Activated naive CD4-positive, alpha-beta T cell treated with anti-CD3 and anti-CD28 coated beads, Interleukin-2, amount 50 U/mL, for 72 hours (primary cell): ENCODE measurements around the gene KCNMB2. TPM values are rescaled to one million over a fixed set of nuclear protein-coding genes. Genes with fewer than 3 reads are reported as not detected.

Source experiments
- ATAC-seq, 2 donors: fragments of 150-1000 bp; cut with Tn5 transposase; 2 replicates each; pipeline ENCODE4 v1.10.0; 2021; ENCODE audit warnings: mild to moderate bottlenecking in 2 of 2, moderate library complexity in 2 of 2
- DNase-seq, 2 donors: peaks; one replicate each; pipeline ENCODE4 v3.0.0; 2021 to 2022; ENCODE audit warnings: low spot score in 2 of 2
- H3K27ac Mint-ChIP-seq, 2 donors: one replicate each; pipeline ENCODE4 v1.8.0; 2022; ENCODE audit warnings: mild to moderate bottlenecking in 2 of 2, mixed read lengths in 2 of 2
- H3K36me3 Mint-ChIP-seq, 2 donors: one replicate each; pipeline ENCODE4 v1.8.0; 2022; ENCODE audit warnings: mixed read lengths in 2 of 2
- H3K9me3 Mint-ChIP-seq, 2 donors: one replicate each; pipeline ENCODE4 v1.8.0; 2022; ENCODE audit warnings: mixed read lengths in 2 of 2
- total RNA-seq, 2 donors: library from RNA; stranded (reverse); gene quantifications; one replicate each; pipeline ENCODE4 v1.2.3, GENCODE V29; 2022

Gene KCNMB2
- total RNA-seq, 2 donors from 2014 or later = not detected

- Mint-ChIP-seq H3K27ac (no peak overlapping the region), H3K36me3 (no peaks in the 10 kb centered on the region), H3K9me3 (no peaks in the 10 kb centered on the region)
- DNase-seq = no peak
- no peak for ATAC-seq
These were observed 57.5 kb downstream of the KCNMB2 start for GRCh38 chr3:178593786-178594185.

DNA sequence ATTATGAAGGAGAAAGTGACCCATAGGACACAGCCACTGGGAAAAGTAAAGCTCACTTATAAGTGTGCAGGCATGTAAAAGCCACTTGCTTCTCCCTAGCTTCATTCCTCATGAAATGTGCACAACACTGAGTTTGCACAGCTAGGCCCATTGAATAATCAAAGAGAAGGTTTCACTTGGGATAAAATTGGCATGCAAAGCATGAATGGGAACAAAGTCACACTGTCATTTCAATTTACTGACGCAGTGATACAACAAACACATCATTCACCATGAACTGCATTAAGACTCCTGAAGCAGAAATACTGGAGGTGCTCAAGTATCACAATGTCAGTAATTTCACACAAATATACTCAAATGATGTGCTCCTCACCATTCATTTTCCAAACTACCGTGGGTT lies 61.1 kb downstream of the KCNMB2 start:
- H3K27ac Mint-ChIP-seq = no peak overlapping the region
- no peaks in the 10 kb centered on the region for H3K36me3 Mint-ChIP-seq
- no peak for ATAC-seq
- no peaks in the 10 kb centered on the region for H3K9me3 Mint-ChIP-seq
- DNase-seq = no peak

DNA sequence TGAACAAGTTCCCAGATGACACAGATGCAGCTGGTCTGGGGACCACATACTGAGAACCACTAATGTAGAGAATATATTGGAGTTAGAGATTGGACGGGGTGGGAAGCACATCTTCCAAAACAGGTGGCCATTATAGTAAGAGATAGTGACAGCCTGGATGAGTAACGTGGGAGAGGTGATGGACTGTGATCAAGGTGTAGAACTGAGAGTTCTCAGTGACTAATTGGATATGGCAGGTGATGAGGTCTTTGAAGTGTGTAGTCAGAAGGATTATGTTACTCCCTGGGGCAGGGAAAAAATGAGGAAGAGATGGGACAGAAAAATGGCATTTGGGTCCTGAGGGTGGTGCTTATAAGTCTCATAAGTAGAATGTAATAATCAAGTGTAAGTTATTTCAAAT lies 66.6 kb downstream of the KCNMB2 start:
- ATAC-seq = no peak

GRCh38 chr3:178603735-178604134 lies 67.5 kb downstream of the KCNMB2 start:
- ATAC-seq (no peak), DNase-seq (no peak)
- peaks cover 0 to 3% of the 10 kb centered on the region in 2 donors for H3K9me3 Mint-ChIP-seq

More for the DNA sequence above, 66.6 kb downstream of the KCNMB2 start:
- Mint-ChIP-seq H3K36me3 (no peaks in the 10 kb centered on the region), H3K9me3 (no peaks in the 10 kb centered on the region), H3K27ac (no peak overlapping the region)
- DNase-seq = no peak

GRCh38 chr3:178618197-178618596 lies 82.0 kb downstream of the KCNMB2 start:
- H3K27ac Mint-ChIP-seq = no peak overlapping the region
- no peak for ATAC-seq
- no peak for DNase-seq
- no peaks in the 10 kb centered on the region for H3K36me3 Mint-ChIP-seq
- no peaks in the 10 kb centered on the region for H3K9me3 Mint-ChIP-seq

More at GRCh38 chr3:178603735-178604134, 67.5 kb downstream of the KCNMB2 start:
- Mint-ChIP-seq H3K27ac (no peak overlapping the region), H3K36me3 (no peaks in the 10 kb centered on the region)

- ATAC-seq (no peak), DNase-seq (no peak)
- Mint-ChIP-seq H3K27ac (no peak overlapping the region), H3K36me3 (no peaks in the 10 kb centered on the region), H3K9me3 (no peaks in the 10 kb centered on the region)
These were observed 82.7 kb downstream of the KCNMB2 start for GRCh38 chr3:178618896-178619295.

DNA sequence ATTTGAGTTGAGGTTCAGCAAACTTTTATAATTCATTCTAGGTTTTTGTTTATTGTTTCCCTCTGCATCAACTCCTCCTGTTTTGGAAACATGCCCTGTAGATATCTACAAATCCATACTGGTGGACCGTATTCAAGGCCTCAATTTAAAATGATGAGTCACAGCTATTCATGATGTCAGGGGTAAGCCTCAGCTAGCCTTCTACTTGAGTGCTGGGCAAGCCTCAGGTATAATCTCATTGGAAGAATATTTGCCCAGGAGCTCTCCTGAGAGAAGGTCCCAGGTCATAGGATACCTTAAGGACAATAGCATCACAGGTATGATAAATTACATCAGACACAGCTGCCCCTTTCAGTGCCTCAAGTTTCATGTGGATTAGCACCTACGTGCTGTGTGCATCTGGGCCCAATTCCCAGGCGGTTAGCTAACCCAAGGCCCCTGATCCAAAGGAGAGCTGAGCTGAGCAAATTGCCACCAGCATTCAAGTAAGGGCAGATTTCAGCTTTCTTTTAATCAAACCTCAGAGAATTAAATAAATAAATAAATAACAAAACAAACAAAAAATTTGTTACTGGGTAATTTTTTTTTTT lies 87.5 kb downstream of the KCNMB2 start:
- DNase-seq (no peak), ATAC-seq (no peak)
- Mint-ChIP-seq H3K36me3 (no peaks in the 10 kb centered on the region), H3K9me3 (no peaks in the 10 kb centered on the region), H3K27ac (no peak overlapping the region)

- DNase-seq = no peak
- H3K27ac Mint-ChIP-seq = no peak overlapping the region
- no peak for ATAC-seq
- no peaks in the 10 kb centered on the region for H3K9me3 Mint-ChIP-seq
- no peaks in the 10 kb centered on the region for H3K36me3 Mint-ChIP-seq
These were observed 88.0 kb downstream of the KCNMB2 start for GRCh38 chr3:178624276-178624675.

DNA sequence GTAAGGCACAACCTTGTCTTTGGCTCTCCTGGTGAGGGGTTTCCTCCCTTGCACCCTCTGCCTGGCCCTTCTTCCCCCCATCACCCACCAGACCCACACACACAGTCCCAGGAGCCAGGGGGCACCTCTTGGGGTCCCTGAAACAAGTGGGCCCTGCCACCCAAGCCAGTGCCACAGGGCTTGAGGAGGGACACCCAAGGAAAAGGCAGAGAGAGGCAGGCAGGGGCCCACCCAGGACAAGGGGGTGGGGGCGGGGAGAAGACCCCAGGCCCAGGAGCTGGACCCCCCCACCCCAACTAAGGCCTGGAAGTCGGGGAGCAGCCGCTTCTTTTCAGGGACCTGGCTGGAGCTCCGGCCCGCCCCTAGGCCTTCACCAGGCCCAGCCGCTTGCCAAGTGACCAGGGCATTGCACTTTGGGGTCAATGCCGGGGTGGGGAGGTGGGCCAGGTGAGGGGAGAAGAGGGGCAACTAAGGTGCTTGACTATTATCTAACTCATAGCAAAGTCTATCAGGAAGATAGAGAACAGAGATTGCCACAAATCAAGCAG lies 88.9 kb downstream of the KCNMB2 start:
- DNase-seq (no peak), ATAC-seq (no peak)
- H3K36me3 Mint-ChIP-seq = no peaks in the 10 kb centered on the region
- H3K9me3 Mint-ChIP-seq = no peaks in the 10 kb centered on the region
- no peak overlapping the region for H3K27ac Mint-ChIP-seq

DNA sequence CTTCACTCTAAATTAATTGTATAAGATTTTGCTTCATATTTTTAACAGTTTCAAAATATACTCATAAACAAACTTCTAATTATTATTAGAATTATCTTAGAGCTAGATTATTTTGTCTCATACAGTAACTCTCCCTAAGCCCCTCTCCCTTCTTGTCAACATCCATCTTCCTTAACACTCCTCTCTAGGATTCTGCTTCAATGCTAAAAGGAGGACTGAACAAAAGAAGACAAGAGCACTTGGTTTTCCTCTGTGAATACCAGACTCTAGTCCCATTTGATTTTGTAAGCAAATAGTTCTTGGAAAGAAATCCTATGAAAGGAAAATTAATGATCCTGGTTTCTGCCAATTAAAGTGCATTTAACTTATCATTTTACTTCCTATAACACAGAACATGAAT lies 91.8 kb downstream of the KCNMB2 start:
- H3K27ac Mint-ChIP-seq = no peak overlapping the region
- ATAC-seq (no peak), DNase-seq (no peak)
- no peaks in the 10 kb centered on the region for H3K9me3 Mint-ChIP-seq
- no peaks in the 10 kb centered on the region for H3K36me3 Mint-ChIP-seq

DNA sequence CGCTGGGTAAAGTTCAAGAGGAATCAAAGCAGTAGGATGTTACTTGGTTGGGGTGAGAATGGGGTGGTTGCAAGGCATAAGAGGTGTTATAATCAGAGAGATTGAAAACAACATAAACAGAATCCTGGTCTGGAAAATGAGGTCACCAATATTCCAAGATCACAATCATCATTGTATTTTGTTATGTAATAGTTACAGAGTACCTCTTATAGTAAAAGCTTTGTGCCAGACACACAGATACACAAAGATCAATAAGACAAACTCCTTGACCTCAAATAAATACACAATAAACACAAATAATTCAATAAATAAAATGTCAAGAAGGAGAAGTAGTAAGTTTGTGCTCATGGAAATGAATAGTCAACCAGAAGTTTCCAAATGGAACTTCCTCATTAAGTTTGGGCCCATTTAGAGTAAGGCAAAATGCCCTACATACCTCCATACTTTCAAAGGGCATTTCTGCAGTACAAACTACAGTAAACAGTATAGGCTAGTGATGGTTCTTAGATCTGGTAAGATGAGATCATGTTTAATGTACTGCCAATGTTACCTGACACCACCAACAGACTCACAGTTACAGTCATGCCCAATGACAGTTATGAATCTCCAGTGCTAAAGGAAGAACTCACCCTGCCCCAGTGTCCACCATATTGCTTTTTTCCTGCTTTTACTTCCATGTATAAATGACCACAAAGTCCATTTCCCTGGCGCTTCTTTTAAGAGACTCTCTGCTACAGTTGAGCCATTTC lies 93.4 kb downstream of the KCNMB2 start:
- no peak overlapping the region for H3K27ac Mint-ChIP-seq
- H3K36me3 Mint-ChIP-seq = no peaks in the 10 kb centered on the region
- no peak for ATAC-seq
- DNase-seq = no peak
- H3K9me3 Mint-ChIP-seq = peaks cover 1 to 7% of the 10 kb centered on the region in 2 donors

- Mint-ChIP-seq H3K36me3 (no peaks in the 10 kb centered on the region), H3K27ac (no peak overlapping the region), H3K9me3 (peaks cover 5 to 8% of the 10 kb centered on the region in 2 donors)
- DNase-seq (no peak), ATAC-seq (no peak)
These were observed 95.7 kb downstream of the KCNMB2 start for GRCh38 chr3:178631950-178632349.

DNA sequence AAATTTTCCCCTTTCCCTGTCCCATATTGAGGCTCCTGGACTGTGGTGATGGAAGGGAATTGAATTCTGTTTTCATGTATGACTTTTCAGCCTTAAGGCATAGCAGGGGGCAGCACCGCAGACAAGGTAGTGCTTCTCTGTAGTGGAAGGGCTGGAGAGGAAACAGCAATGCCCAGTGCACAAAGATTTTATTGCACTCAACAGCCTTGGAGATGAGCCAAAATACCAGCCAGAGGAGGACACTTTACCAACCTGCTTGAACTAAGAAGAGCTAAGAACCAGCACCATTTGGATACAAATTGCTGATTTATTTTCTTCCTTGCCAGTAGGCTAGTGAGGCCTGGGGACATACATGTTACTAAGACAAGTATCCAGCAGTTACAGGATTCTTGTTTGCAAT lies 98.7 kb downstream of the KCNMB2 start:
- no peak for ATAC-seq
- H3K36me3 Mint-ChIP-seq = no peaks in the 10 kb centered on the region
- no peak for DNase-seq
- H3K9me3 Mint-ChIP-seq = peaks cover 7 to 11% of the 10 kb centered on the region in 2 donors
- H3K27ac Mint-ChIP-seq = no peak overlapping the region

DNA sequence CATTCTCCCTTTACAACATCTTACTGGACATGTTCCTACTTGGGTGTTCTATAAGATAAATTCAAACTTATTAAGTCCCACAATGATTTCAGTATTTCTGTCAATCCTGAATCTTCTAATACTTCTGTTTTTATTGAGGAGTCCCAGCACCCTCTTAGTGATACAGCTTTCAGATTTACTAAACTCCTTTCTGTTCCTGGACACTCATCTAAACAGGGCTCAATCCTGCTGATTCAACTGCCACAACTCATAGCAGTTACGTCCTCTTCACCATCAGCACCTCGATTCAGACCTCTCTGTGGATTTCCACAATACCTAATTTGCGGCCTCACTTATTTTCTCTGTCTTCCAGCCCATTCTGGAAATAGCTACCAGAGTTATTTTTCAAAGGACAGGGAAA lies 101.6 kb downstream of the KCNMB2 start:
- H3K9me3 Mint-ChIP-seq = peaks cover 7 to 11% of the 10 kb centered on the region in 2 donors
- H3K27ac Mint-ChIP-seq = no peak overlapping the region
- DNase-seq = no peak
- ATAC-seq = no peak
- no peaks in the 10 kb centered on the region for H3K36me3 Mint-ChIP-seq

DNA sequence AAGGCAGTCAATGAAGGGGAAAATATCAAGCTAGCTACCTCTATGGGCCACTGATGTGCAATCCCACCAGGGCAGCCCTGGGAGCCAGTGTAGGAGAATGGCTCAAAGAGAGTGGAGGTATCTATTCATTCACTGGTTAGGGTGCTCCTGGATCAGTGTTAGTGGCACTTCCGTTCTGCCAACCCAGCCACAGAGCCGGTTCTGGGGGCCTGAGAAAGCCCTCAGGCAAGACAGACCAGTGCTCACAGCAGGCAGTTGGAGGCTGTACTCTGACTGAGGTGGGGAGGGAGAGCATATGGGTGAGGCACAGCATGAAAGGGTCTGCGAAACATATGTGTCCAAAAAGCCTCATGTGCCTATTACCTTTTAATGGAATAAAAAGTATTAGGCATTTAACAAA lies 109.3 kb downstream of the KCNMB2 start:
- no peak for DNase-seq

DNA sequence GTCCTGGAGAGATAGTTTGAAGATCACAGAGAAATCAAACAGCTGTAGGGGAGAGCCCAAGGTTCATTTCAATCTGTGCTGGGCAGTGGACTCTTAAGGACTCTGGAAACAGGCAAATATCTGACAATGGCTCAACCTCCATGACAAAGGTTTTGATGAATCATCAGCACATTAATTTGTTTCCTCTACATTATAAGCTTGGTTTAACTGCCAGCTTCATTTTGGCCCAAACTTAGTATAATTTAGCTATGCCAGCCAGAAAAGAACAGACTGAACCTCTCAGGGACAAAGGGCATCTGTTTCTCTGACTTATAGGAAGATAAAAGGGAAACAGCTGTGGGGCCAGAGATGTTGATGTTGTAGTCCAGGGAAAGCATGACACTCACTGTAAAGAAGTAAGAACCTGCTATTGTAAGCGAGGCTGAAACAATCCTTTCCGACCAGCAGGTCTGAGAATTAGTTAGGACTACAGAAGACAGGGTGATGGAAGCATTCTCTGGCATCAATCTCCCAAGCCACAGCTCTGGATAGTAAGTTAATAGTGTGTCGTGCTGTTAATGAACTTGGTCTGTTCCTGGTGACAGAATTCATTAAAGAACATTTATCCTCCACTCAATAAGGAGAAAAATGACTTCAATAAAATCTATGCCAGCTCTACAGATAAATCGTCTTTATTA lies 110.1 kb downstream of the KCNMB2 start:
- Mint-ChIP-seq H3K27ac (no peak overlapping the region), H3K9me3 (peaks cover 5 to 12% of the 10 kb centered on the region in 2 donors), H3K36me3 (no peaks in the 10 kb centered on the region)
- no peak for DNase-seq
- no peak for ATAC-seq

More for the DNA sequence above, 109.3 kb downstream of the KCNMB2 start:
- no peak for ATAC-seq
- Mint-ChIP-seq H3K27ac (no peak overlapping the region), H3K9me3 (peaks cover 0 to 12% of the 10 kb centered on the region in 2 donors), H3K36me3 (no peaks in the 10 kb centered on the region)

DNA sequence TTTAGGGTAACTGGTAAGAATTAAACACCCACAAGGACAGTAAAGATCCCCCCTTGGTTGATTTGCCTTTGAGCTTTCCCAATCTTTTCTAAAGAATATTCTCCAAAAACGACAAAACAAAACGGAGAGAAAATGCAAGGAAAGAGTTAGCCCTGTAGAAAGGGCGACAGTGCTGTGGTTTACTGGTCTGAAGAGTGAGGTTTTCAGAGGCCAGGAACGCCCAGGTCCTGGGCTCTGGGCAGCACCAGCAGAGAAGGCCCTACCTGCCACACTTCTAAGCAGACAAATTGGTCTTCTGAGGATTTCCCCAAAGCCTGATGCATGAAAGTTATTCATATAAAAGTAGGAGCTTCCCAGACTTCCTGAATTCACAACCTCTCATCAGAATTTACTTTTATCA lies 119.3 kb downstream of the KCNMB2 start:
- Mint-ChIP-seq H3K36me3 (no peaks in the 10 kb centered on the region), H3K27ac (no peak overlapping the region), H3K9me3 (peaks cover 0 to 5% of the 10 kb centered on the region in 2 donors)
- ATAC-seq (no peak), DNase-seq (no peak)
